HEK293 (cell line): ENCODE measurements around the gene DEPDC5.

Experiments used
- HOXC10 ChIP-seq: sonication (generic); formaldehyde crosslinking; IDR thresholded peaks from 2 replicates; pipeline ENCODE4 v1.8.1; 2023; ENCODE audit warnings: mild to moderate bottlenecking, missing genetic modification reagents
- REST ChIP-seq: fragments of 450-650 bp; formaldehyde crosslinking; IDR thresholded peaks from 2 replicates; pipeline ENCODE4 v1.5.1; 2016; ENCODE audit warnings: missing biosample characterization, missing genetic modification characterization
- TCF7L2 ChIP-seq: IDR thresholded peaks from 2 replicates; pipeline ENCODE4 v1.6.1; 2011; ENCODE audit warnings: low read depth, mild to moderate bottlenecking, inconsistent platforms, low read length, moderate library complexity, borderline replicate concordance
- ZNF24 ChIP-seq: fragments of 450-650 bp; formaldehyde crosslinking; IDR thresholded peaks from 2 replicates; pipeline ENCODE4 v1.5.1; 2016; ENCODE audit warnings: missing biosample characterization, missing genetic modification characterization
- ZNF423 ChIP-seq: fragments of 450-650 bp; formaldehyde crosslinking; IDR thresholded peaks from 2 replicates; pipeline ENCODE4 v1.5.1; 2016; ENCODE audit warnings: missing biosample characterization, missing genetic modification characterization
- ZNF660 ChIP-seq: fragments of 450-650 bp; IDR thresholded peaks from 2 replicates; pipeline ENCODE4 v1.5.1; 2018; ENCODE audit warnings: missing biosample characterization, mild to moderate bottlenecking, missing genetic modification characterization
- TF ChIP-seq, protein P1 (sequence below): fragments of 450-650 bp; formaldehyde crosslinking; IDR thresholded peaks from 2 replicates; pipeline ENCODE4 v1.5.1; 2016; ENCODE audit warnings: missing biosample characterization, missing genetic modification characterization, borderline replicate concordance
- TF ChIP-seq, protein P2 (sequence below): fragments of 450-650 bp; formaldehyde crosslinking; IDR thresholded peaks from 2 replicates; pipeline ENCODE4 v1.5.1; 2016; ENCODE audit warnings: missing biosample characterization, missing genetic modification characterization

- TF ChIP-seq ZNF660 (tag by site-specific recombination) (no peak), ZNF423 (tag by site-specific recombination) (no peak), REST (tag by site-specific recombination) (no peak), ZNF24 (tag by site-specific recombination) (no peak), TCF7L2 (no peak), HOXC10 (no peak)
- TF ChIP-seq, protein P1, sequence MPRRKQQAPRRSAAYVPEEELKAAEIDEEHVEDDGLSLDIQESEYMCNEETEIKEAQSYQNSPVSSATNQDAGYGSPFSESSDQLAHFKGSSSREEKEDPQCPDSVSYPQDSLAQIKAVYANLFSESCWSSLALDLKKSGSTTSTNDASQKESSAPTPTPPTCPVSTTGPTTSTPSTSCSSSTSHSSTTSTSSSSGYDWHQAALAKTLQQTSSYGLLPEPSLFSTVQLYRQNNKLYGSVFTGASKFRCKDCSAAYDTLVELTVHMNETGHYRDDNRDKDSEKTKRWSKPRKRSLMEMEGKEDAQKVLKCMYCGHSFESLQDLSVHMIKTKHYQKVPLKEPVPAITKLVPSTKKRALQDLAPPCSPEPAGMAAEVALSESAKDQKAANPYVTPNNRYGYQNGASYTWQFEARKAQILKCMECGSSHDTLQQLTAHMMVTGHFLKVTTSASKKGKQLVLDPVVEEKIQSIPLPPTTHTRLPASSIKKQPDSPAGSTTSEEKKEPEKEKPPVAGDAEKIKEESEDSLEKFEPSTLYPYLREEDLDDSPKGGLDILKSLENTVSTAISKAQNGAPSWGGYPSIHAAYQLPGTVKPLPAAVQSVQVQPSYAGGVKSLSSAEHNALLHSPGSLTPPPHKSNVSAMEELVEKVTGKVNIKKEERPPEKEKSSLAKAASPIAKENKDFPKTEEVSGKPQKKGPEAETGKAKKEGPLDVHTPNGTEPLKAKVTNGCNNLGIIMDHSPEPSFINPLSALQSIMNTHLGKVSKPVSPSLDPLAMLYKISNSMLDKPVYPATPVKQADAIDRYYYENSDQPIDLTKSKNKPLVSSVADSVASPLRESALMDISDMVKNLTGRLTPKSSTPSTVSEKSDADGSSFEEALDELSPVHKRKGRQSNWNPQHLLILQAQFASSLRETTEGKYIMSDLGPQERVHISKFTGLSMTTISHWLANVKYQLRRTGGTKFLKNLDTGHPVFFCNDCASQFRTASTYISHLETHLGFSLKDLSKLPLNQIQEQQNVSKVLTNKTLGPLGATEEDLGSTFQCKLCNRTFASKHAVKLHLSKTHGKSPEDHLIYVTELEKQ (tag by site-specific recombination) = no peak
- TF ChIP-seq, protein P2, sequence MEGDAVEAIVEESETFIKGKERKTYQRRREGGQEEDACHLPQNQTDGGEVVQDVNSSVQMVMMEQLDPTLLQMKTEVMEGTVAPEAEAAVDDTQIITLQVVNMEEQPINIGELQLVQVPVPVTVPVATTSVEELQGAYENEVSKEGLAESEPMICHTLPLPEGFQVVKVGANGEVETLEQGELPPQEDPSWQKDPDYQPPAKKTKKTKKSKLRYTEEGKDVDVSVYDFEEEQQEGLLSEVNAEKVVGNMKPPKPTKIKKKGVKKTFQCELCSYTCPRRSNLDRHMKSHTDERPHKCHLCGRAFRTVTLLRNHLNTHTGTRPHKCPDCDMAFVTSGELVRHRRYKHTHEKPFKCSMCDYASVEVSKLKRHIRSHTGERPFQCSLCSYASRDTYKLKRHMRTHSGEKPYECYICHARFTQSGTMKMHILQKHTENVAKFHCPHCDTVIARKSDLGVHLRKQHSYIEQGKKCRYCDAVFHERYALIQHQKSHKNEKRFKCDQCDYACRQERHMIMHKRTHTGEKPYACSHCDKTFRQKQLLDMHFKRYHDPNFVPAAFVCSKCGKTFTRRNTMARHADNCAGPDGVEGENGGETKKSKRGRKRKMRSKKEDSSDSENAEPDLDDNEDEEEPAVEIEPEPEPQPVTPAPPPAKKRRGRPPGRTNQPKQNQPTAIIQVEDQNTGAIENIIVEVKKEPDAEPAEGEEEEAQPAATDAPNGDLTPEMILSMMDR = no peak
Measured at GRCh38 chr22:31896472-31896871, 142.7 kb downstream of the DEPDC5 start.
